A673 (cell line): ENCODE results near the gene UBE2D1. TPM values are rescaled to one million over a fixed set of nuclear protein-coding genes. Genes with fewer than 3 reads are reported as not detected.

Source experiments
- total RNA-seq: library from RNA; stranded (reverse); gene quantifications from 2 replicates; pipeline ENCODE4 v1.2.3, GENCODE V29; 2021

Gene UBE2D1
- total RNA-seq, 1 experiment from 2014 or later = 16.9 TPM

Other genes starting within 250 kb of the UBE2D1 start
- 8.2 and 8.3 TPM in 2 replicates for gene IPMK, start 67.1 kb upstream of the UBE2D1 start, total RNA-seq
- gene CISD1, start 65.8 kb upstream of the UBE2D1 start, total RNA-seq = 55.0 and 64.5 TPM in 2 replicates
- gene TFAM, start 50.4 kb downstream of the UBE2D1 start, total RNA-seq = 99.1 and 113 TPM in 2 replicates
- gene BICC1, start 177.9 kb downstream of the UBE2D1 start, total RNA-seq = 1.6 and 2.2 TPM in 2 replicates